Ectodermal cell (in vitro differentiated cells): ENCODE results near the gene MEOX1.

Experiments used
- H3K27ac ChIP-seq: 2 replicates; pipeline ENCODE4 v1.7.0; 2013; ENCODE audit warnings: mild to moderate bottlenecking, low read depth, low read length; ENCODE audit not compliant: insufficient read depth, poor library complexity, severe bottlenecking
- H3K27me3 ChIP-seq: 2 replicates; pipeline ENCODE4 v1.7.0; 2013; ENCODE audit warnings: mild to moderate bottlenecking, low read length; ENCODE audit not compliant: insufficient read depth, control insufficient read depth, poor library complexity, severe bottlenecking
- H3K36me3 ChIP-seq: one replicate; pipeline ENCODE4 v1.7.0; 2013; ENCODE audit warnings: low read length; ENCODE audit not compliant: control insufficient read depth, insufficient read depth
- H3K4me1 ChIP-seq: one replicate; pipeline ENCODE4 v1.7.0; 2013; ENCODE audit warnings: low read length; ENCODE audit not compliant: control insufficient read depth, insufficient read depth
- H3K4me3 ChIP-seq: 2 replicates; pipeline ENCODE4 v1.7.0; 2013; ENCODE audit warnings: low read depth, low read length, control low read depth; ENCODE audit not compliant: insufficient read depth
- H3K9me3 ChIP-seq: 2 replicates; pipeline ENCODE4 v1.7.0; 2013; ENCODE audit warnings: mild to moderate bottlenecking, low read length, moderate library complexity; ENCODE audit not compliant: control insufficient read depth
- WGBS, 2 experiments: methylation state at CpG; one replicate each; pipeline ENCODE4 v1.1.7; 2013; ENCODE audit warnings: missing lambda C conversion rate in 2 of 2; 5-methylcytosine and 5-hydroxymethylcytosine counted together

MEOX1 gene

DNA sequence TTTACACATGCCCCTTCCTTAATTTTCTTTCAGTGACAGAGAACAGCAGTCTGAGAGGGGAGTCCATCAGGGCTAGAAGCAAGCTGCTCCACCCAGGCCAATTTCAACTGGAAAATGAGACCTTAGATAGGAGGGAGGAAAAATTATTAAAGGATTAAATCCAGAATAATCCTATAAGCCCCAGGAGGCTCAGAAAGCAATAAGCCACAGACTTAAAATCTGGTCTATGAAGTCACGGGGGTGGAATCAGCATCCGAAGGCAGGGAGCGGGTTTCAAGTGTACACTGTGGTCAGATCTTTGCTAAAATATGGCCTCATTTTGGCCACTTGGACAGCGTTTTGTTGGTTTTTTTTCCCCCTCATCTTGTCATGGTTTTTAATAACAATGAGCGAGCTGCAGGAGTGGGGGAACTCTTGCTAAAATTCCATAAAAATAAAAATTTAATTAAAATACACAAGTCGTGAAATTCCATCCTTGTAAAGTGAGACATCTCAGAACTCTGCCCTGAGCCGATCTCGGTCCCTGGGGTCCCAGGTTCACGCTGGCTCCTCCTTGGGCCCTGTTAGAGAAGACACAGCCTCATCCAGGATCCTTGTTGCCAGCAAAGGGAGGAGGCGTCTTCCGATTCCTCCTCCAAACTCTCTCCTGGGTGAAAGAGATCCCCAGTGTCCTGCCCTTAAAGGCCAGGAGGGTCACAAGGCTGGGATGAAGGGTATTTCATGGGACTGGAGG is 63.9 kb downstream of the MEOX1 start:
- Histone ChIP-seq H3K4me1 (peaks cover 3% of the 10 kb centered on the region), H3K27me3 (no peaks in the 10 kb centered on the region), H3K36me3 (no peaks in the 10 kb centered on the region), H3K27ac (no peak overlapping the region), H3K4me3 (no peak overlapping the region), H3K9me3 (no peaks in the 10 kb centered on the region)
- WGBS, 2 experiments: 89 to 90% methylated on average over 11 of the region's 11 CpGs

DNA sequence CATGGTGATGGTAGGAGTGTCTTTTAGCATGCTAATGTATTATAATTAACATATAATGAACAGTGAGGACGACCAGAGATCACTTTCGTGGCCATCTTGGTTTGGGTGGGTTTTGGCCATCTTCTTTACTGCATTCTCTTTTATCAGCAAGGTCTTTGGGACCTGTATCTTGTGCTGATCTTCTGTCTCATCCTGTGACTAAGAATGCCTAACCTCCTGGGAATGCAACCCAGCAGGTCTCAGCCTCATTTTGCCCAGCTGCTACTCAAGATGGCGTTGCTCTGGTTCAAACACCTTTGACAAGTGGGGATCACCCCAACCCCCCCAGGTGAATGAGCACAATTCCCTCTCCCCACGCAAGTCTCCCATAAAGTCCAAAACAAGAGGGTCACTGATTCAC is 66.3 kb downstream of the MEOX1 start:
- H3K4me3 ChIP-seq: no peak overlapping the region
- no peaks in the 10 kb centered on the region for H3K9me3 ChIP-seq
- 74 to 75% methylated on average over 4 of the region's 4 CpGs for WGBS, 2 experiments
- peaks cover 14% of the 10 kb centered on the region for H3K4me1 ChIP-seq
- no peaks in the 10 kb centered on the region for H3K27me3 ChIP-seq
- H3K27ac ChIP-seq: no peak overlapping the region
- no peaks in the 10 kb centered on the region for H3K36me3 ChIP-seq

DNA sequence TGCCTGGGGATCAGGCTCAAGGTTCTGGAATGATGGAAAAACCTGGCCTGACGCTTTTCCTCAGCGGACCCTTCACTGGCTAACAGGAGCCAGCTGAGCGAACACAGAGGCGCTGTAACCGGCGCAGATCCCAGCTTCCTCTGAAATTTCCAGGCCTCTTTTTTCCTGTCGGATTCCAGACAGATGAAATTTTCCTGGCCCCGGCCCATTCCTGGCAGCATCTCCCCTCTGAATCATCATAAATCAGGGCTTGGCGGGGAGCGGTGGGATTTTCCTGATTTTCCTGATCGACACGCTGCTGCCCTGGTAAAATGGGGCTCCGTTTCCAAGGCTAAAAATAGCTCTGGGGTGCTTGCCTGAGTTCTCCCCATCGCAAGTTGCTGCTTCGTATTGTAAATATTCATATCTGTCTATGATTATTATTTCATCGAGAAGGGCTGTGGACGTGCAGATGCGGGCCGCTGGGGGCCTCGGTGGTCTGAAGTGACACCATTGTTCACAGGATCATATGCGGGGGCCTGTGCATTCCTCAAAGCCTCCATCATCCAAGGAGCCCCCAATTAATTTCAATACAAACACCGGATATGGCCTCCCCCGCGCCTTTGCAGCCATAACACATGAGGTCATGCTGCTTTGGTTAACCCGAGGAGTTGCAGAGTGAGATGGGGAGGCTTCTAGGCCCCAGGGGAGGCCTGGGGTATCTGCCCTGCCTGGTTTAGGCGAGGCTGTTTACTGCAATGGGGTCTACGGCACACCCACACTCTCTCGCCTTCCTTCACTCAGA is 69.8 kb downstream of the MEOX1 start:
- H3K4me1 ChIP-seq: peaks cover 10% of the 10 kb centered on the region
- no peak overlapping the region for H3K4me3 ChIP-seq
- no peak overlapping the region for H3K27ac ChIP-seq
- 82 to 84% methylated on average over 28 of the region's 28 CpGs for WGBS, 2 experiments
- H3K9me3 ChIP-seq: no peaks in the 10 kb centered on the region
- no peaks in the 10 kb centered on the region for H3K27me3 ChIP-seq
- no peaks in the 10 kb centered on the region for H3K36me3 ChIP-seq

DNA sequence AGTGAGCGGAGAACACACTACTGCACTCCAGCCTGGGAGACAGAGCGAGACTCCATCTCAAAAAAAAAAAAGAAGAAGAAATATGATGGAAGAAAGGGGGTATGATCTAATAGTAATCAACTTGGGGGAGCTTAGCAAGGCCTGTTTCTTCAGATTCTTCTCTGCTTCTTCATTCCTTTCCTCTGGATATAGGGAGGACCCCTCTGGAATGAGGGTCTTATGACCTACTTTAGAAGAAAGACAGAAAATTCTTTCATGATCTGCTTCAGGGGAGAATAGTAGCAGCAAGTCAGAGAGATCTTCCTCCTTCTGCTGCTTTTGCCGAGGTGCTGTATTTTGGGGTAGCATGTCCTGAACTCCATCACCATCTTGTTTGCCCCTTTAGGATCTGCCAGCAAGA is 70.7 kb downstream of the MEOX1 start:
- 88 to 92% methylated on average over 3 of the region's 3 CpGs for WGBS, 2 experiments
- no peak overlapping the region for H3K27ac ChIP-seq
- no peaks in the 10 kb centered on the region for H3K9me3 ChIP-seq
- H3K4me1 ChIP-seq: peaks cover 10% of the 10 kb centered on the region
- H3K27me3 ChIP-seq: no peaks in the 10 kb centered on the region
- H3K36me3 ChIP-seq: no peaks in the 10 kb centered on the region
- H3K4me3 ChIP-seq: no peak overlapping the region
